ENCODE data around the gene SLC8A2. TPM values are rescaled to one million over a fixed set of nuclear protein-coding genes. Genes with fewer than 3 reads are reported as not detected.

SLC8A2 gene
- total RNA-seq, 1 donor from 2014 or later: 14.5 TPM

DNA sequence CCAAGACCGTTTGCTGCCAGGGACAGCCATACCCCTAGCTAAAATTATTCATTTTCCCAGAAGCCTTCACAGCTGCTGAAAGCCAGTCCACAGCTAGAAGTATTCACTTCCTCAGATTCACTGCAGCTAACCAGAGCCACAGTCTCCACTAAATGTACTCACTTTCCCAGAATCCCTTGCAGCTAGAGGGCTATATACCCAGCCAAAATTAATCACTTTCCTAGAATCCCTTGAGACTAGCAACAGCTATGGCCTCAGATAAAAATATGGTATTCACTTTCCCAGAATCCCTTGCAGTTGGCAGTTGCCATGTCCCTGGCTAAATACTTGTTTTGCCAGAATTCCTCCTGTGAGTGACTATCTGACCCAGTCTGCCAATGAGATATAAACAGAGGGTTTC, 38.6 kb downstream of the SLC8A2 start:
- no peaks in the 10 kb centered on the region for H3K36me3 Mint-ChIP-seq
- peaks cover 27% of the 10 kb centered on the region for H3K27me3 Mint-ChIP-seq (ENCODE audit: insufficient read depth, low read depth)

GRCh38 chr19:47432499-47432898, 39.2 kb downstream of the SLC8A2 start:
- H3K27me3 ChIP-seq: peaks cover 30% of the 10 kb centered on the region
- Mint-ChIP-seq H3K9me3 (no peaks in the 10 kb centered on the region), H3K36me3 (no peaks in the 10 kb centered on the region), H3K27me3 (ENCODE audit: insufficient read depth, low read depth) (peaks cover 27% of the 10 kb centered on the region), H3K27ac (no peak overlapping the region), H3K4me1 (peaks cover 19% of the 10 kb centered on the region), H3K4me3 (no peak overlapping the region)
- no peaks in the 10 kb centered on the region for H3K9me3 ChIP-seq (ENCODE audit: low read depth)
- H3K4me1 ChIP-seq: peaks cover 12% of the 10 kb centered on the region
- no peak overlapping the region for H3K4me2 ChIP-seq
- H3K4me3 ChIP-seq: no peak overlapping the region
- H2AFZ ChIP-seq (replicated peaks): no peak overlapping the region
- no peak overlapping the region for H3K27ac ChIP-seq
- H3K9ac ChIP-seq: no peak overlapping the region
- H3F3A ChIP-seq (ENCODE audit: low read depth): peaks cover 28% of the 10 kb centered on the region
- H3K79me2 ChIP-seq (ENCODE audit: low read depth): no peaks in the 10 kb centered on the region
- no peak for DNase-seq (ENCODE audit: low spot score)
- no peak for TF ChIP-seq EZH2 (IDR thresholded peaks at IDR 0.05)
- no peak for TF ChIP-seq EZH2phosphoT487 (IDR thresholded peaks at IDR 0.05)
- TF ChIP-seq CTCF (IDR thresholded peaks at IDR 0.05): no peak
- H4K20me1 ChIP-seq (ENCODE audit: low read depth): peaks cover 7% of the 10 kb centered on the region
- no peaks in the 10 kb centered on the region for H3K36me3 ChIP-seq

More for the DNA sequence above, 38.6 kb downstream of the SLC8A2 start:
- DNase-seq (ENCODE audit: low spot score): no peak
- Histone ChIP-seq H3K4me1 (peaks cover 8% of the 10 kb centered on the region), H3K27me3 (peaks cover 30% of the 10 kb centered on the region), H4K20me1 (ENCODE audit: low read depth) (peaks cover 12% of the 10 kb centered on the region), H3K9ac (no peak overlapping the region), H3K4me3 (no peak overlapping the region), H3K4me2 (no peak overlapping the region), H3K9me3 (ENCODE audit: low read depth) (no peaks in the 10 kb centered on the region), H3F3A (ENCODE audit: low read depth) (peaks cover 22% of the 10 kb centered on the region), H2AFZ (replicated peaks) (no peak overlapping the region), H3K79me2 (ENCODE audit: low read depth) (no peaks in the 10 kb centered on the region), H3K36me3 (no peaks in the 10 kb centered on the region), H3K27ac (no peak overlapping the region)
- peaks cover 22% of the 10 kb centered on the region for H3K4me1 Mint-ChIP-seq
- no peak overlapping the region for H3K4me3 Mint-ChIP-seq
- H3K27ac Mint-ChIP-seq: no peak overlapping the region
- H3K9me3 Mint-ChIP-seq: no peaks in the 10 kb centered on the region
- TF ChIP-seq EZH2 (IDR thresholded peaks at IDR 0.05) (no peak), CTCF (IDR thresholded peaks at IDR 0.05) (no peak), EZH2phosphoT487 (IDR thresholded peaks at IDR 0.05) (no peak)

GRCh38 chr19:47432091-47432490, 39.6 kb downstream of the SLC8A2 start:
- H3K27me3 ChIP-seq: peaks cover 30% of the 10 kb centered on the region
- no peak overlapping the region for H3K9ac ChIP-seq
- H4K20me1 ChIP-seq (ENCODE audit: low read depth): peaks cover 3% of the 10 kb centered on the region
- no peaks in the 10 kb centered on the region for H3K36me3 ChIP-seq
- no peak overlapping the region for H3K4me3 ChIP-seq
- no peaks in the 10 kb centered on the region for H3K9me3 ChIP-seq (ENCODE audit: low read depth)
- Mint-ChIP-seq H3K27ac (no peak overlapping the region), H3K9me3 (no peaks in the 10 kb centered on the region), H3K4me1 (peaks cover 15% of the 10 kb centered on the region), H3K4me3 (no peak overlapping the region), H3K36me3 (no peaks in the 10 kb centered on the region), H3K27me3 (ENCODE audit: insufficient read depth, low read depth) (peaks cover 24% of the 10 kb centered on the region)
- peaks cover 28% of the 10 kb centered on the region for H3F3A ChIP-seq (ENCODE audit: low read depth)
- no peak for TF ChIP-seq EZH2 (IDR thresholded peaks at IDR 0.05)
- no peak for TF ChIP-seq CTCF (IDR thresholded peaks at IDR 0.05)
- no peak for TF ChIP-seq EZH2phosphoT487 (IDR thresholded peaks at IDR 0.05)
- H3K4me1 ChIP-seq: peaks cover 14% of the 10 kb centered on the region
- H3K79me2 ChIP-seq (ENCODE audit: low read depth): no peaks in the 10 kb centered on the region
- DNase-seq (ENCODE audit: low spot score): no peak
- H2AFZ ChIP-seq (replicated peaks): no peak overlapping the region
- H3K4me2 ChIP-seq: no peak overlapping the region
- H3K27ac ChIP-seq: no peak overlapping the region
